ENCODE measurements around the gene RSKR.

RSKR gene

GRCh38 chr17:28592260-28592659 is 21.7 kb downstream of the RSKR start:
- Histone ChIP-seq H3F3A (ENCODE audit: insufficient read depth) (peaks cover 5% of the 10 kb centered on the region; the same call in 1 of the 2 replicates), H3K9ac (ENCODE audit: low read length) (no peak overlapping the region), H3K9me2 (replicated peaks; ENCODE audit: insufficient read depth, low read length) (no peaks in the 10 kb centered on the region), H4K20me1 (ENCODE audit: low read depth, low read length) (peaks cover 5% of the 10 kb centered on the region; the same call in 1 of the 2 replicates), H3K27ac (ENCODE audit: low read depth, low read length) (no peak overlapping the region), H2AFZ (ENCODE audit: low read depth, low read length, severe bottlenecking) (no peak overlapping the region), H3K79me2 (ENCODE audit: insufficient read depth, low read length) (peaks cover 43% of the 10 kb centered on the region), H3K27me3 (ENCODE audit: low read length) (no peaks in the 10 kb centered on the region), H3K9me3 (ENCODE audit: insufficient read depth, low read length) (no peaks in the 10 kb centered on the region), H3K36me3 (ENCODE audit: low read length) (peaks cover 46% of the 10 kb centered on the region), H3K4me2 (ENCODE audit: low read depth, low read length, poor library complexity, severe bottlenecking) (no peak overlapping the region), H3K4me3 (ENCODE audit: insufficient read depth, low read length, poor library complexity, severe bottlenecking) (no peak overlapping the region)
- TF ChIP-seq EZH2phosphoT487 (conservative IDR thresholded peaks at IDR 0.05; ENCODE audit: low read length) (no peak), CTCF (IDR thresholded peaks at IDR 0.05; ENCODE audit: insufficient read depth, low read length, poor library complexity, severe bottlenecking) (no peak)

GRCh38 chr17:28585851-28586250 is 28.1 kb downstream of the RSKR start:
- no peaks in the 10 kb centered on the region for H3K9me2 ChIP-seq (replicated peaks; ENCODE audit: insufficient read depth, low read length)
- peaks cover 50% of the 10 kb centered on the region for H3K36me3 ChIP-seq (ENCODE audit: low read length)
- no peaks in the 10 kb centered on the region for H3K27me3 ChIP-seq (ENCODE audit: low read length)
- no peak overlapping the region for H3K9ac ChIP-seq (ENCODE audit: low read length)
- no peak overlapping the region for H3K4me2 ChIP-seq (ENCODE audit: low read depth, low read length, poor library complexity, severe bottlenecking)
- TF ChIP-seq EZH2phosphoT487 (conservative IDR thresholded peaks at IDR 0.05; ENCODE audit: low read length) (no peak), CTCF (IDR thresholded peaks at IDR 0.05; ENCODE audit: insufficient read depth, low read length, poor library complexity, severe bottlenecking) (no peak)
- no peaks in the 10 kb centered on the region for H4K20me1 ChIP-seq (ENCODE audit: low read depth, low read length)
- 0 out of 2 replicates have a peak, but pooled peaks cover 3% of the 10 kb centered on the region for H3F3A ChIP-seq (ENCODE audit: insufficient read depth)
- H2AFZ ChIP-seq (ENCODE audit: low read depth, low read length, severe bottlenecking) = no peak overlapping the region
- H3K4me3 ChIP-seq (ENCODE audit: insufficient read depth, low read length, poor library complexity, severe bottlenecking) = no peak overlapping the region
- H3K9me3 ChIP-seq (ENCODE audit: insufficient read depth, low read length) = no peaks in the 10 kb centered on the region
- peaks cover 13% of the 10 kb centered on the region; the same call in 1 of the 2 replicates for H3K79me2 ChIP-seq (ENCODE audit: insufficient read depth, low read length)
- H3K27ac ChIP-seq (ENCODE audit: low read depth, low read length) = no peak overlapping the region

GRCh38 chr17:28584434-28584833 is 29.6 kb downstream of the RSKR start:
- Histone ChIP-seq H3K4me2 (ENCODE audit: low read depth, low read length, poor library complexity, severe bottlenecking) (no peak overlapping the region), H3K4me3 (ENCODE audit: insufficient read depth, low read length, poor library complexity, severe bottlenecking) (no peak overlapping the region), H4K20me1 (ENCODE audit: low read depth, low read length) (no peaks in the 10 kb centered on the region), H3K79me2 (ENCODE audit: insufficient read depth, low read length) (0 out of 2 replicates have a peak, but pooled peaks cover 6% of the 10 kb centered on the region), H3F3A (ENCODE audit: insufficient read depth) (peaks cover 9% of the 10 kb centered on the region), H3K9ac (ENCODE audit: low read length) (no peak overlapping the region), H2AFZ (ENCODE audit: low read depth, low read length, severe bottlenecking) (no peak overlapping the region), H3K36me3 (ENCODE audit: low read length) (peaks cover 43% of the 10 kb centered on the region), H3K27me3 (ENCODE audit: low read length) (no peaks in the 10 kb centered on the region), H3K9me2 (replicated peaks; ENCODE audit: insufficient read depth, low read length) (no peaks in the 10 kb centered on the region), H3K27ac (ENCODE audit: low read depth, low read length) (no peak overlapping the region), H3K9me3 (ENCODE audit: insufficient read depth, low read length) (no peaks in the 10 kb centered on the region)
- no peak for TF ChIP-seq CTCF (IDR thresholded peaks at IDR 0.05; ENCODE audit: insufficient read depth, low read length, poor library complexity, severe bottlenecking)
- no peak for TF ChIP-seq EZH2phosphoT487 (conservative IDR thresholded peaks at IDR 0.05; ENCODE audit: low read length)
